GM12891 (cell line): Measurements from ENCODE around the gene FOXS1.

Experiments used
- DNase-seq: peaks from one replicate; pipeline ENCODE4 v3.0.0; 2011; ENCODE audit warnings: low spot score; ENCODE audit not compliant: insufficient read length
- FAIRE-seq: peaks from 2 replicates; lab custom pipeline; 2011; peaks lifted over from hg19 to GRCh38; lab: Jason Lieb, UNC
- PAX5 ChIP-seq: IDR thresholded peaks from 2 replicates; pipeline ENCODE4 v1.6.1; 2011; ENCODE audit warnings: low read length, moderate library complexity, mild to moderate bottlenecking; ENCODE audit not compliant: insufficient read depth, severe bottlenecking
- POLR2A ChIP-seq: IDR thresholded peaks from 2 replicates; pipeline ENCODE4 v1.6.1; 2011; ENCODE audit warnings: low read depth, low read length, control low read depth
- POLR2AphosphoS5 ChIP-seq: IDR thresholded peaks from 2 replicates; pipeline ENCODE4 v1.6.1; 2011; ENCODE audit warnings: low read depth, low read length, control low read depth
- POU2F2 ChIP-seq: IDR thresholded peaks from 2 replicates; pipeline ENCODE4 v1.6.1; 2011; ENCODE audit warnings: low read depth, mild to moderate bottlenecking, control low read depth, low read length, moderate library complexity
- SPI1 ChIP-seq: IDR thresholded peaks from 2 replicates; pipeline ENCODE4 v1.6.1; 2011; ENCODE audit warnings: low read depth, low read length, control low read depth
- TAF1 ChIP-seq: IDR thresholded peaks from 2 replicates; pipeline ENCODE4 v1.6.1; 2011; ENCODE audit warnings: low read depth, low read length, control low read depth

Gene FOXS1

DNA sequence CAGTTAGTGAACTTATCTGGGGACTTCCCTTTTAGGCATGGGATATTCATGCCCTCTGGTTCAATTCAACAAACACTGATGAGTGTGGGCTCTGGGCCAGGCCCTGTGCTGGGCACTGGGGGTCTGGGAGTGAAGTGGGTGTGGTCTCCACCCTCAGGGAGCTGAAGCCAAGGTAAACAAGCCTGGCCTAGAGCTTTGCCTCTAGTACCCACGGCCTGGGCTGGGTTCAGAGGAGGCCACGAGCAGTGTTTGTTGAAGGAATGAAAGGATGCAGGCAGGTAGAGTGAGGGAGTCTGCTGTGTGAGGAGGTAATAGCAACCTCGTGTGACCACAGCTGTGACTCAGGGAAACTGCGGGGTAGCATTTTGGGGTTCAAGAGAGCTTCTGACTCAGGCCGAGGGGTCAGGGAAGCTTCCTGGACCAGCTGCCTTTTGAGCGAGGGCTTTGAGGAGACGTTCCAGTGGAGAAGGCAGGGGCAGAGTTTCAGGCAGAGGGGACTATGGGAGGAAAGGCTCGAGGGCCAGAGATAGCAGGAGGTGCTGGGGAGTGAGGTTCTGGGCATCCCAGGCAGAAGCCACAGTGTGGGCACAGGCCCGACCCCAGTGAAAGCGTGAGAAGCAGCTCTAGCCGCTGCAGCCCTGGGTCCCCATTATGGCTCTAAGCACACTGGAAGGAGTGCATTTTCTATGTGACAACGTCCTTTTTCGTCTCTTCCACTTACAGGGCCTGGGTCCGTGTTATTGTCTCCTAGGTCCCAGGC lies 20.7 kb downstream of the FOXS1 start:
- no peak for TF ChIP-seq POLR2A
- no peak for TF ChIP-seq POLR2AphosphoS5
- no peak for TF ChIP-seq TAF1
- FAIRE-seq (no peak), DNase-seq (no peak)

DNA sequence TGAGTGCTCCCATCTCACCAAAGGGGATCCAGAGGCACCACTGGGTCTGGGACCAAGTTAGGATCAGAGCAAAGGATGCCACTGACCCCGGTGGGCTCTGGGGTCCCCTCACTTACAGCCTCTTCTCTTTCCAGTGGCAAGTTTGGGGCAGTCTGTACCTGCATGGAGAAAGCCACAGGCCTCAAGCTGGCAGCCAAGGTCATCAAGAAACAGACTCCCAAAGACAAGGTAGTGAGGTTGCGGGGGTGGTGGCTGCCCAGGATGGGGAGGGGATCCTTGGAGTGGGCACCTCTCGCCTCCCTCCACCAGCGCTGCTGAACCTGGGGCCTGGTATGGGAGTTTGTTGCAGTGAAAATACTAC lies 21.3 kb downstream of the FOXS1 start:
- TF ChIP-seq POLR2A (no peak), POU2F2 (no peak), PAX5 (no peak), TAF1 (no peak), SPI1 (no peak), POLR2AphosphoS5 (no peak)
- DNase-seq (no peak), FAIRE-seq (no peak)

DNA sequence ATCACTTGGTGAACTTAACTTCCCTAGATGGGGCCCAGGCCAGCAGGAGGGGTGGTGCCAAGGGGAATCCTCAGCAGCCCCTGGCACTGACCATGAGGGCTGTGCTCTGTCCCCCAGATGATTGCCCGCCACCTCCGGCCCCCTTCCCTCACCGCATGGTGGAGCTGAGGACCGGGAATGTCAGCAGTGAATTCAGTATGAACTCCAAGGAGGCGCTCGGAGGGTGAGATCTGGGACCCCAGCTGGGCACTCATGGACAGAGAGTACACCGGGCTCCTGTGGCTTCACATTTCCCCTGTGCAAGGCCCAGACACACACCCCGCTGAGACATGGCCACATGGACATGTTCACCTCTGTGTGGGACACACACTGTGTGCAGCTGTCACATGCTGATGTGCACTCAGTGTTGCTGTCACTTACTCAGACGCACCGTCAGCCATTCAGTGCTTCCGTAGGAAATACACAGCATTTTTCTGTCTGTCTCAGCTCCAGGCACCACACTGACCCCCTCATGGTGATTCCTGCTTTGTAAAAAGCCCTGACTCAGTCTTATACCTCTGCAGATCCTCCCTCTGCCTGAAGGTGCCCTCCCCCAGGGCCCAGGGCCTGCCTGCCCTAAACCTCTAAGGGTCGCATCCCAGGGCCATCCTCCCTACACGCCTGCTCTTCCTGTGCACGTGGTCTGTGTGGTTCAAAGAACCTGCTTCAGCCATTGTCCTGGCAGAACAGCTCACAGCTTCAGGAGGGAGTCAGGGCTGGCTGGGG lies 21.9 kb downstream of the FOXS1 start:
- FAIRE-seq = no peak
- DNase-seq = no peak
- TF ChIP-seq POLR2AphosphoS5 (no peak), POU2F2 (no peak), POLR2A (no peak), SPI1 (no peak), PAX5 (no peak), TAF1 (no peak)

DNA sequence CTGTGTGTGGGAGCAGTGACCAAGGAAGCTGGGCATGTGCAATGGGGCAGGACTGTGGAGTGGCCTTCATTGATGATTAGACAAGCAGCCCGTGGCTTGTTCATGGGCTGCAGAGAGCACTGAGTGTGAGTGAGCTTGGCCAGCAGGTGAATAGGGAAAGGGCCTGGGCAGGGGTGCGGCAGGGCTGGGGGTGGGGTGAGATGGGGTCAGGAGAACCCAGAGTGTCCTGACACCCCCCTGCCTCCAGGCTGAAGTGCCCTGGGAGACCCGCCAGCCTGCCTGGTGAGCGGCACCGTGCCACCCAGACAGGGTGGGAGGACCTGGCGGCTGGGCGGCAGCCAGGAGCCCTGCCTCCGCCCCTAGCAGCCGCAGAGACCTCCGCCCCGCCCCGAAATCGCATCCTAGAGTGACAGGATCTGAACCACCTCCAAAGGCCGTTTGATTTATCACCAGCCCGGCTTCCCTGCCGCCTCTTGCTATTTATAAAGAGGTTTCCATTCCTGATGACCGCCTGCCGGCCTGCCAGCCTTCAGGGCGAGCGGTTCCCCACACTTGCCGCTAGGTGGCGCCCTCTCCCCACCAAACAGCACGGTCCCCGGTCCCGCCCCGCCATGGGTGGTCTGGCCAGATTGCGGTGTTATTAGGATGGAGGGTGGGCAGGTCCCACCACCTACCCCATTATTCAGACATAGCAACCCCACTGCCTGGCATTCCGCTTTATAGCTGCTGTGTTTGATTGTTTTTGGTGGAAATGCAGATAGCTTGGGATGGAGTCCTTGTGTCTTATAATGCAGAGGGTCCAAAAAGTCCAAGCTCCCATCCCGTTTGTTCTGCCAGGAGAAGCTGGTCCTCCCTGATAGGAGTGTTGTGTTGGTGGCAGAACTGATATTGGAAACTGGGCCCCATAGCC lies 22.7 kb downstream of the FOXS1 start:
- TF ChIP-seq POLR2AphosphoS5 (no peak), PAX5 (no peak), POLR2A (no peak), SPI1 (no peak), POU2F2 (no peak), TAF1 (no peak)
- DNase-seq (peak; percentile 93), FAIRE-seq (peak; percentile 89)

DNA sequence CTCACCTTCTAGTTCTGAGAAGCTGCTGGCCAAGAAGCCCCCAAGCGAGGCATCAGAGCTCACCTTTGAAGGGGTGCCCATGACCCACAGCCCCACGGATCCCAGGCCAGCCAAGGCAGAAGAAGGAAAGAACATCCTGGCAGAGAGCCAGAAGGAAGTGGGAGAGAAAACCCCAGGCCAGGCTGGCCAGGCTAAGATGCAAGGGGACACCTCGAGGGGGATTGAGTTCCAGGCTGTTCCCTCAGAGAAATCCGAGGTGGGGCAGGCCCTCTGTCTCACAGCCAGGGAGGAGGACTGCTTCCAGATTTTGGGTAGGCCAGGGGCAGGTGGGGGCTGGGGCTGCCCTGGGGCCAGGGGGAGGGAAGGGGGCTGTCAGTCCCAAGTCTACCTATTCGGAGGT lies 24.0 kb downstream of the FOXS1 start:
- no peak for FAIRE-seq
- no peak for TF ChIP-seq POLR2AphosphoS5
- TF ChIP-seq POLR2A = no peak
- TF ChIP-seq POU2F2 = no peak
- no peak for TF ChIP-seq PAX5
- TF ChIP-seq SPI1 = no peak
- no peak for TF ChIP-seq TAF1
- DNase-seq = no peak

DNA sequence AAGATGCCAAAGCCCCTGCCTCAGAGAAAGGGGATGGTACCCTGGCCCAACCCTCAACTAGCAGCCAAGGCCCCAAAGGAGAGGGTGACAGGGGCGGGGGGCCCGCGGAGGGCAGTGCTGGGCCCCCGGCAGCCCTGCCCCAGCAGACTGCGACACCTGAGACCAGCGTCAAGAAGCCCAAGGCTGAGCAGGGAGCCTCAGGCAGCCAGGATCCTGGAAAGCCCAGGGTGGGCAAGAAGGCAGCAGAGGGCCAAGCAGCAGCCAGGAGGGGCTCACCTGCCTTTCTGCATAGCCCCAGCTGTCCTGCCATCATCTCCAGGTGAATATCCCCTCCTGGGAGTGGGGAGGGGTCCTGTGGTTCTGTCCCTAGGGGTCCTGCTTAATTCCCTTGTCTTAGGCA lies 25.2 kb downstream of the FOXS1 start:
- TF ChIP-seq PAX5 (no peak), POLR2AphosphoS5 (no peak), SPI1 (no peak), POU2F2 (no peak), TAF1 (no peak), POLR2A (no peak)
- FAIRE-seq = no peak

DNA sequence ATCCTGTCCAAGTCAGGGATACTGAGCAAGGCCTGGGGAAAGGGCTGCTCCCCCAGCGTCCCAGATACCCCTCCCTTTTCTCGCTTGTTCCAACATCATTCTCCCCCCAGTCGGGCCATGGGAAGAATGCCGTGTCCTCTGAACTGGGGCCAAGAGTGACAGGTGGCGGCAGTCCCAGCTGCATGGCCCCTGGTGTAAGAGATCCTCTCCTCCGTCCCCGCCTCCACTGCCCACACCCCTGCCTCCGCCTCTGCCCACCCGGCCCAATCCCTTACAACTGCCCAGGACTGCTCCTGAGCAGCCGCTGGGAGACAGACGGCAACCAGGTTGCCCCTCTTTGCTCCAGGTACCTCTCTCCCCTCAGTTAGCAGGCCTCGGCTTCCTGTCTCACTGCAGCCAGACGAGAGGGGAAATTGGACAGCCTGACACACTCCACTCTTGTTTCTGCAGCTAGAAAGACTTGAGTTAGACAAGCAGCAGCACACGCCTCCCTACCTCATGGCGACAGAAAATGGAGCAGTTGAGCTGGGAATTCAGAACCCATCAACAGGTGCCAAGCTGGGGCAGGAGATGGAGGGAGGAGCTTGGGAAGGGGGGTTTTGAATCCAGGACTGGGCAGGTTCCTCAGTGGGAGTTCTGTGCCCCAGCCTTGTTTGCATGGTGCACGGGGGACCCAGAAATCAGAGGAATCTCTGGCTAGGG lies 26.2 kb downstream of the FOXS1 start, which contains the start of gene MYLK2:
MYLK2 (plus strand) TSS at position 274 of the 702 bp plus-strand sequence; CDS start at position 499, 225 bp downstream.
- TF ChIP-seq POLR2A (no peak), TAF1 (no peak), PAX5 (no peak), POLR2AphosphoS5 (no peak), POU2F2 (no peak), SPI1 (no peak)
- DNase-seq (no peak), FAIRE-seq (no peak)

More for the DNA sequence above, 25.2 kb downstream of the FOXS1 start:
- DNase-seq = no peak

DNA sequence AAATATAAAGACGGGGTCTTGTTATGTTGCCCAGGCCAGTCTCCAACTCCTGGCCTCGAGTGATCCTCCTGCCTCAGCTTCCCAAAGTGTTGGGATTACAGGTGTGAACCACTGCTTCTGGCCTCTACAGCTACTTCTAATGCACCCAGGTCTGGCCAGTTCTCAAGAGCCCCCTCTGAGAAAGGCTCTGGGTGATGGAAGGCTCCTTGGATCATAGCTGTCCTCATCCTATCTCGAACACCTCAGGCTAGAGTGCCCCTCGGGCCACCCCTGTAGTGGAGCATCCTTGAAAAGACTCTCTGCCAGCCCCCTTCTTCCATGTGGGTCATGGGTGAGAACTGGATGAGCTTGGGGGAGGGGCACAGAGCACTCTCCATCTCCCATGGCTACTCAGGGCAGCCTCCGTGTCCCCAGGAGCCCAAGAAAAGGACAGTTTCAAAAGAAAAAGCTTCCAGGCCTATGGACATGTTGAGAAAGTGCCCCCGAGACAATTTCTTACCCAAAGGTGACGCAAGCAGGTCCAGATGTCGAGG lies 27.0 kb downstream of the FOXS1 start:
- FAIRE-seq (no peak), DNase-seq (no peak)
- TF ChIP-seq SPI1 (no peak), POLR2A (no peak)

DNA sequence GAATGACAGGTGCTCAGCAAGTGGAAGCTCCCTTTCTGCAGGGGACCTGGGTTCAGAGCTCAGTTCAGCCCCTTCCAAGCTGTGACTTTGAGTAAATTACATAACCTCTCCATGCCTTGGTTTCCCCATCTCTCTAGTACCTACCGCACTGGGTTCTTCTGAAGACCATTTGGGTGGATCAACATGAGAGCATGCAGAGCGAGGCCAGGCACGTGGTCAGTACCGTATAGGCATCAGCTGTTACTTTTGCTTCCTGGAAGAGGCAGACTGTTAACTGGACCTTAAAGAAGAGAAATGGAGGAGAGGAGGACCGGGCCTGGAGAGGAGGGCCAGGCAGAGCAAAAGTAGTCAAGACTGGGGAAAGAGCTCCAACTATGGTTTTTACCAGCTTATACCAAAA lies 27.9 kb downstream of the FOXS1 start:
- FAIRE-seq (no peak), DNase-seq (no peak)
- TF ChIP-seq POLR2A (no peak), POU2F2 (no peak), POLR2AphosphoS5 (no peak), PAX5 (no peak), SPI1 (no peak), TAF1 (no peak)
